SJCRH30 (cell line): ENCODE data around the gene OTULIN. TPM values are rescaled to one million over a fixed set of nuclear protein-coding genes. Genes with fewer than 3 reads are reported as not detected.

ENCODE experiments used
- DNase-seq, 2 experiments: peaks; one replicate each; pipeline ENCODE4 v3.0.0-alpha.2; 2015 to 2020
- H3K27ac ChIP-seq: fragments of 250-450 bp; sonication (Bioruptor Pico); 2 replicates; pipeline ENCODE4 v1.5.1; 2020; ENCODE audit warnings: mild to moderate bottlenecking, moderate library complexity
- H3K27me3 ChIP-seq: fragments of 250-450 bp; sonication (Bioruptor Pico); 2 replicates; pipeline ENCODE4 v1.5.1; 2020; ENCODE audit warnings: mild to moderate bottlenecking, moderate library complexity
- H3K36me3 ChIP-seq: fragments of 250-450 bp; sonication (Bioruptor Pico); 2 replicates; pipeline ENCODE4 v1.5.1; 2020; ENCODE audit warnings: mild to moderate bottlenecking, moderate library complexity
- H3K4me1 ChIP-seq: fragments of 250-450 bp; sonication (Bioruptor Pico); 2 replicates; pipeline ENCODE4 v1.5.1; 2020; ENCODE audit warnings: mild to moderate bottlenecking, moderate library complexity
- H3K4me3 ChIP-seq: fragments of 250-450 bp; sonication (Bioruptor Pico); 2 replicates; pipeline ENCODE4 v1.5.1; 2020; ENCODE audit warnings: mild to moderate bottlenecking, moderate library complexity
- H3K9me3 ChIP-seq: fragments of 250-450 bp; sonication (Bioruptor Pico); replicated peaks from 2 replicates; pipeline ENCODE4 v1.5.1; 2020; ENCODE audit warnings: mild to moderate bottlenecking, moderate library complexity
- total RNA-seq: library from RNA; depleted of rRNA; stranded (reverse); fragments of >200 nt; shearing (Covaris generic); gene quantifications from 2 replicates; pipeline ENCODE4 v1.2.3, GENCODE V29; 2014

The OTULIN gene
- total RNA-seq, 1 experiment from 2014 or later = 18.2 TPM

DNA sequence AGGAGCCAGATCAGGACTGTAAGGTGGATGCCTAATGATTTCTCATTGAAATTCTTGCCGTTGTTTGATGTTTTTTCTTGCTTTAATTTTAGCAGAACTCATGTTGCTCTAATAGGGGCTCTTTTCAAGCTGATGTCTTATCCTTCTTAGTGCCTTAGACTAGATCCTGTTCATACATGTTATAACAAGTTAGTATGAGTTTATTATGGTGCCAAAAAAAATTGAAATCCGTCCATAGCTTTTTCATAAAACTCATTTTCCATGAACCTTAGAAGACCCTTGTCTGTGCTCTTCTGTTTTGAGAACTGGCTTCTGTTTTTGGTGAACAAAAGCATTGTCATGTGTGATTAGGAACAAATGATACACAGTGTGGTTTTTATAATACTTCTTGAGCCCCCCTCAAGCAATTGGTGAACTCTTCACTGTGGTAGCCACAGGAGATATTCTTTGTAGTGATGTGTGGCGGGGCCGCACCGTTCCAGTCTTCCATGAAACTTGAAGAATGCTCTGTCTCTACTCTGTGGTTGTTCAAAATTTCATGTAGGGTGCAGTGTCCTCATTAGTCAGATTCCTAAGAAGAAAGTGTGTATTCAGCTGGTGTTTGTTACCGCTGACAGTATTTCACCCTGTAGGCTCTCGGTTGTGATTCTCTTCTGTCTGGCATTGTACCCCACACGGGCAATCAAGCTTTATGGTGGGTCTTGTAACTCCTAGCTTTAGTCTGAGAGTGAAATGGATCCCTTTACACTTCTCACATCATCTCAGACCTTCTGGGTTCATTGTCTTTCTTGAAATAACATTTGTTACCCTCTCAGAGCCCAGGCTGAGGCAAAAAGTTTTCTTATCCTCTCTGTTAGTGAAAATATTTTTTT, 10.7 kb downstream of the OTULIN start:
- H3K4me3 ChIP-seq = no peak overlapping the region
- no peaks in the 10 kb centered on the region for H3K36me3 ChIP-seq
- H3K9me3 ChIP-seq = no peaks in the 10 kb centered on the region
- no peaks in the 10 kb centered on the region for H3K27me3 ChIP-seq
- H3K27ac ChIP-seq = no peak overlapping the region
- no peak for DNase-seq
- H3K4me1 ChIP-seq = no peaks in the 10 kb centered on the region

- H3K4me3 ChIP-seq = no peak overlapping the region
- H3K27me3 ChIP-seq = no peaks in the 10 kb centered on the region
- no peak overlapping the region for H3K27ac ChIP-seq
- H3K9me3 ChIP-seq = no peaks in the 10 kb centered on the region
- no peaks in the 10 kb centered on the region for H3K4me1 ChIP-seq
- DNase-seq = no peak
- H3K36me3 ChIP-seq = no peaks in the 10 kb centered on the region
Observed at GRCh38 chr5:14675865-14676300, 11.4 kb downstream of the OTULIN start.

DNA sequence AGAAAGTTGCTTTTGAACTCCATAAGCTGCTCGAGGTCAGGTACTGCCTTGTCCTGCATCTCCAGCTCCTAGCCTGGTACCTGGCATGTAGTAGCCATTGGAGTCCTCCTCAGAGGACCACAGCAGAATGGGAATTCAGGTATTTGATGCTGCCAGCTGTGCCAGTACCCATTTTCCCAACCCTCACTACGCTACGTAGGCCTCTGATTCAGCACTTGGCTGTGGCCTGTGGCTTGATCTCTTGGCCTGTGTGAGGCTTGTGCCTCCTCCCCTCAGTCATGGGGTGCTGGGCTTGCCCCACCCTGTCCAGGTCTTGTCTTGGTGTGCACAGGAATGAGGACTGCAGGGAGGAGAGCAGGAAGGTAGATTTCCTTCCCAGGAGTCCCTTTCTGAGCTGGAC, 11.8 kb downstream of the OTULIN start:
- no peaks in the 10 kb centered on the region for H3K9me3 ChIP-seq
- no peak overlapping the region for H3K4me3 ChIP-seq
- H3K27ac ChIP-seq = no peak overlapping the region
- H3K4me1 ChIP-seq = no peaks in the 10 kb centered on the region
- DNase-seq = no peak
- no peaks in the 10 kb centered on the region for H3K27me3 ChIP-seq
- H3K36me3 ChIP-seq = no peaks in the 10 kb centered on the region

- DNase-seq = no peak
- Histone ChIP-seq H3K27me3 (no peaks in the 10 kb centered on the region), H3K4me1 (no peaks in the 10 kb centered on the region), H3K27ac (no peak overlapping the region), H3K36me3 (no peaks in the 10 kb centered on the region), H3K9me3 (no peaks in the 10 kb centered on the region), H3K4me3 (no peak overlapping the region)
Observed at GRCh38 chr5:14678773-14679334, 14.3 kb downstream of the OTULIN start.

- no peak for DNase-seq
- Histone ChIP-seq H3K27me3 (no peaks in the 10 kb centered on the region), H3K36me3 (no peaks in the 10 kb centered on the region), H3K27ac (no peak overlapping the region), H3K4me3 (no peak overlapping the region), H3K4me1 (no peaks in the 10 kb centered on the region), H3K9me3 (no peaks in the 10 kb centered on the region)
Observed at GRCh38 chr5:14679595-14679994, 15.1 kb downstream of the OTULIN start.

DNA sequence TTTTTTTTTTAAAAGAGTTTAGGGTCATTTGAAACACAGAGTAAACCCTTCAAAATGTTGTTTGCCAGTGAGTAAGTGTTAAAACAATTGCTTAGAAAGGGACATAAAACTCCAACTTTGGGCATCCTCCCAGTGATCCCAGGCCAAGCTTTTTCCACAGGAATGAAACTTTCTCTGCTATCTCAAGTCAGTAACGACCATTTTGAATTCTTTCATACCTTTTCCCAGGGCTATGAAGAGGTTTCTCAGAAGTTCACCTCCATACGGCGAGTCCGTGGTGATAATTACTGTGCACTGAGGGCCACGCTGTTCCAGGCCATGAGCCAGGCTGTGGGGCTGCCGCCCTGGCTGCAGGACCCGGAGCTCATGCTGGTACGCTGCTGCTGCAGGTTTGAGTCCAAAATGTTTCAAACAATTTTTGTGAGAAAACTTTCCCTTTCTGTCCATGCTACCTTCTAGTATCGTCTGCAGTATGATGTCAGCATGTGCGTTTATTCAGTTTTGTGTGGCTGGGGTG, 16.8 kb downstream of the OTULIN start:
- DNase-seq = no peak
- no peaks in the 10 kb centered on the region for H3K4me1 ChIP-seq
- H3K36me3 ChIP-seq = no peaks in the 10 kb centered on the region; the same call in 1 of the 2 replicates
- no peak overlapping the region for H3K4me3 ChIP-seq
- H3K27me3 ChIP-seq = no peaks in the 10 kb centered on the region
- H3K9me3 ChIP-seq = no peaks in the 10 kb centered on the region
- H3K27ac ChIP-seq = no peak overlapping the region

GRCh38 chr5:14683906-14684455, 19.5 kb downstream of the OTULIN start:
- no peak overlapping the region for H3K27ac ChIP-seq
- H3K27me3 ChIP-seq = no peaks in the 10 kb centered on the region
- no peak for DNase-seq
- H3K9me3 ChIP-seq = no peaks in the 10 kb centered on the region
- no peak overlapping the region for H3K4me3 ChIP-seq
- H3K4me1 ChIP-seq = no peaks in the 10 kb centered on the region
- peaks cover 11% of the 10 kb centered on the region for H3K36me3 ChIP-seq

DNA sequence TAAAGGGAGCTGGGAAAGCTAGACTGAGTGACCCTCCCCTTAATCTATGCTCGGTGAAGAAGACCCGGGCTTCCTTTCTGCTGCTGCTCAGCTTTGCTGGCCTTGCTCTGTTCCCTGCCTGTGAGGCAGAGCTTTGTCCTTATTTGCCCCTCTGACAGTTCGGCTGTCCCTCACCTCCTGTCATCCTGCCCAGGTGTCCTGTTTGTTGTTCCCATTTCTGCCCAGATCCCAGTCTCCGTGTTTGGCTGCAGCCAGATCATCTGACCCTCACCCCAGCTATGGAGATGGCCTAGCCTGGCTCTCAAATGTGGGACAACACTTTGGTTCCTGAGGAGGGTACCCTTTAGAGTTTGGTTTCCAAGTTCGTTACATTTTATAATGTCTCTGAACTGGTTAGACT, 20.2 kb downstream of the OTULIN start:
- Histone ChIP-seq H3K9me3 (no peaks in the 10 kb centered on the region), H3K27ac (no peak overlapping the region), H3K4me3 (no peak overlapping the region), H3K4me1 (no peaks in the 10 kb centered on the region), H3K27me3 (no peaks in the 10 kb centered on the region), H3K36me3 (peaks cover 18% of the 10 kb centered on the region)
- no peak for DNase-seq

DNA sequence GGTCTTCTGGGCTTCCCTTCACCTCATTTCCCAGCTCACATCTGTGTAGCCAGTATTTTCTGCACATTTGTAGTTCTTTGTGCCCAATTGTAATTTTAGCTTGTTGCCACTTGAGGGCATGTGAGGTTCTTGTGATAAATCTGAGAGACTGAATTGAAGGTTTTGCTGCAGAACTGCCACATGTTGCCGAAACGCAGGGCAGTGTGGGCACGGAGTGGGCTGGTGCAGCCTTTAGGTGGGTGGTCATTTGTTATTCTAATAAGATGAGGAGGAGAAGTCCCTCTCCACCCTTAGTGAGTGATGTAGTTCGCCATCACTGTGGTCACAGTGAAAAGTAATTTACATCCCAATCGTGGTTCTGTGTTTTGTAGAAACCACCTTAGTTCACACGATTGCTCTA, 21.2 kb downstream of the OTULIN start:
- no peaks in the 10 kb centered on the region for H3K27me3 ChIP-seq
- no peaks in the 10 kb centered on the region for H3K4me1 ChIP-seq
- H3K9me3 ChIP-seq = no peaks in the 10 kb centered on the region
- no peak overlapping the region for H3K4me3 ChIP-seq
- H3K36me3 ChIP-seq = peaks cover 28% of the 10 kb centered on the region
- DNase-seq = peak; percentile 8 to 38
- no peak overlapping the region for H3K27ac ChIP-seq

DNA sequence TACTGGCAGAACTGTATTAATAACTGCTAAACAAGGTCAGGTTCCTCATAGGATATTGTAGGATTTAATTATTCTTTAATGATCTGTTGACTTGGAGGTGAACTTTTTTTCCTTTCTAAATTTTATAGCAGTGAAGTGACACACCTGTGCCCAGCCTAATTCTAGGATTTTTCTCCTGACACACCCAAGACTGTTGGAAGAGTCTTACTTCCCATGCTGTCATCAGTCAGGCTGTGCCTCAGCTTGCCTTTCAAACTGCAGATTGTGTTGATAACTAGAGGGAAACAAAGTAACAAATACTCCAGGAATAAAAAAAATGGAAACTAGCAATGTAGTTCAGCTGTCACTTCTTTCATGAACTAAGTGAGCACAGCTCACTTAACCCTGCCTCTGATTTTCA, 22.0 kb downstream of the OTULIN start:
- H3K4me3 ChIP-seq = no peak overlapping the region
- no peak overlapping the region for H3K27ac ChIP-seq
- H3K36me3 ChIP-seq = peaks cover 28% of the 10 kb centered on the region
- H3K9me3 ChIP-seq = no peaks in the 10 kb centered on the region
- H3K27me3 ChIP-seq = no peaks in the 10 kb centered on the region
- H3K4me1 ChIP-seq = no peaks in the 10 kb centered on the region
- DNase-seq = no peak

- no peaks in the 10 kb centered on the region for H3K9me3 ChIP-seq
- H3K36me3 ChIP-seq = peaks cover 31% of the 10 kb centered on the region
- DNase-seq = no peak
- H3K27me3 ChIP-seq = no peaks in the 10 kb centered on the region
- no peak overlapping the region for H3K4me3 ChIP-seq
- no peaks in the 10 kb centered on the region for H3K4me1 ChIP-seq
- no peak overlapping the region for H3K27ac ChIP-seq
Observed at GRCh38 chr5:14687023-14687665, 22.6 kb downstream of the OTULIN start.

- H3K9me3 ChIP-seq = no peaks in the 10 kb centered on the region
- no peak overlapping the region for H3K27ac ChIP-seq
- DNase-seq = no peak
- peaks cover 32% of the 10 kb centered on the region for H3K36me3 ChIP-seq
- H3K4me3 ChIP-seq = no peak overlapping the region
- H3K27me3 ChIP-seq = no peaks in the 10 kb centered on the region
- H3K4me1 ChIP-seq = no peaks in the 10 kb centered on the region
Observed at GRCh38 chr5:14693070-14693469, 28.6 kb downstream of the OTULIN start.

DNA sequence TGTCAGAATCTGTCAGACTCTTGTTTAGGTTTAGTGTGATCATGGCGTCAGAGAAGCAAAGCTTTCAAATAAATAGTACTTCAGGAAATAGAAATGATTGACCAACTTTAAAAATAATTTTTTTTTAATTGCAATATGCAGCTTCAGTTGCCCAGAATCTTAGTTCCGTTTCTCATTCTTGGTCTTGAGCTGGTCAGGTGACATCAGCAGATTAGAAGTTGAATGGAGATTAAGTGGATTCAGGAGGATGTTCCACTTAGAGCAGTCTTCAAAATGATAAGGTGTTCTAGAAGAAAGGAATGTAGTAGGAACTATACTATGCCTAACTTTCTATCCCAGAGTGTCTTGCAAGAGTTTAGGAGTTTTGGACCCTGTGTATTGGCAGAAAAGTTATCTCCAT, 30.6 kb downstream of the OTULIN start:
- Histone ChIP-seq H3K27ac (no peak overlapping the region), H3K27me3 (no peaks in the 10 kb centered on the region), H3K4me1 (no peaks in the 10 kb centered on the region), H3K36me3 (peaks cover 16% of the 10 kb centered on the region), H3K4me3 (no peak overlapping the region), H3K9me3 (no peaks in the 10 kb centered on the region)
- no peak for DNase-seq

- no peak overlapping the region for H3K27ac ChIP-seq
- no peaks in the 10 kb centered on the region for H3K27me3 ChIP-seq
- no peak overlapping the region for H3K4me3 ChIP-seq
- H3K9me3 ChIP-seq = no peaks in the 10 kb centered on the region
- no peaks in the 10 kb centered on the region for H3K4me1 ChIP-seq
- no peak for DNase-seq
- peaks cover 10% of the 10 kb centered on the region; the same call in 1 of the 2 replicates for H3K36me3 ChIP-seq
Observed at GRCh38 chr5:14696057-14696456, 31.5 kb downstream of the OTULIN start.

DNA sequence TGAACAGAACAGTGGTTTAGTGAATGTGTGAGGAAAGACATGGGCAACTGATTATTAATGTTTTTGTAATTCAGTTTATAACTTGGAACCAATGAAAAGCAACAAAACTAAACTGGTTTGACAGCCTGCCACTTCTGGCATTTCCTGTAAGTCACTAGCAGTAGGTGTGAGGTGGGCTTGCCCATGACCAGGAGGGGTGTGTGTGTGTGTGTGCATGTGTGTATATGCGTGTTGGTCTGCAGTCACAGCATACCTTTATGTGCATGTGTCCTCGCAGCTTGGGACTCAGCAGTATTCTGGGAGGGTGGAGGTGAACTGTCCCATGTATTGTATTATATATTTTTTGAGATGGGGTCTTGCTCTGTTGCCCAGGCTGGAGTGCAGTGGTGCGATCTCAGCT, 32.3 kb downstream of the OTULIN start:
- peaks cover 7% of the 10 kb centered on the region; the same call in 1 of the 2 replicates for H3K36me3 ChIP-seq
- no peak for DNase-seq
- no peaks in the 10 kb centered on the region for H3K27me3 ChIP-seq
- no peak overlapping the region for H3K27ac ChIP-seq
- no peaks in the 10 kb centered on the region for H3K4me1 ChIP-seq
- H3K4me3 ChIP-seq = no peak overlapping the region
- no peaks in the 10 kb centered on the region for H3K9me3 ChIP-seq
